SK-N-SH (cell line): ENCODE data around the gene EVI2A. TPM values are rescaled to one million over a fixed set of nuclear protein-coding genes. Genes with fewer than 3 reads are reported as not detected.

ENCODE experiments used
- CTCF ChIA-PET: fragments of 300-600, 350-600 bp; formaldehyde crosslinking; extraction: SDS; loops from one replicate; lab custom pipeline; 2021; lab: Yijun Ruan, JAX
- POLR2A ChIA-PET: fragments of 350-600 bp; sonication (Branson Sonifier 250); formaldehyde crosslinking; extraction: SDS; loops from one replicate; lab custom pipeline; 2020; ENCODE audit warnings: antibody characterized with exemption, inconsistent platforms; lab: Yijun Ruan, JAX
- DNase-seq: peaks from one replicate; pipeline ENCODE4 v3.0.0; 2012
- H2AFZ ChIP-seq: fragments of 200-600 bp; sonication (generic); 2 replicates; pipeline ENCODE4 v1.8.1; 2016; ENCODE audit warnings: antibody characterized with exemption, mild to moderate bottlenecking, low read depth
- H3F3A ChIP-seq: fragments of 200-600 bp; sonication (generic); replicated peaks from 2 replicates; pipeline ENCODE3; 2016; ENCODE audit warnings: antibody characterized with exemption, mild to moderate bottlenecking; ENCODE audit not compliant: insufficient read depth
- H3K27ac ChIP-seq, 2 experiments: fragments of 200-500 bp in 1 of 2; fragments of 200-600 bp in 1 of 2; sonication (Bioruptor generic) in 1 of 2; sonication (generic), shearing (Covaris generic) in 1 of 2; 2 replicates each; pipeline versions ENCODE4 v1.5.1 to v1.6.1; 2014 to 2016; ENCODE audit warnings: low read depth in 2 of 2, inconsistent platforms in 1 of 2, low read length in 1 of 2, mild to moderate bottlenecking in 1 of 2, mixed read lengths in 1 of 2
- H3K27me3 ChIP-seq: fragments of 200-600 bp; sonication (generic), shearing (Covaris generic); 2 replicates; pipeline ENCODE4 v1.6.1; 2016; ENCODE audit warnings: mixed run types; ENCODE audit not compliant: insufficient read depth
- H3K36me3 ChIP-seq, 2 experiments: fragments of 200-500 bp in 1 of 2; fragments of 200-600 bp in 1 of 2; sonication (Bioruptor generic) in 1 of 2; sonication (generic) in 1 of 2; replicated peaks in 1 of 2; 2 replicates each; pipeline versions ENCODE3 to v1.5.1; 2014 to 2016; ENCODE audit warnings: low read length in 1 of 2, mild to moderate bottlenecking in 1 of 2; ENCODE audit not compliant: insufficient read depth in 2 of 2, control insufficient read depth in 1 of 2
- H3K4me1 ChIP-seq, 2 experiments: fragments of 200-500 bp in 1 of 2; fragments of 200-600 bp in 1 of 2; sonication (Bioruptor generic) in 1 of 2; sonication (generic), shearing (Covaris generic) in 1 of 2; 2 replicates each; pipeline versions ENCODE4 v1.5.1 to v1.6.1; 2014 to 2016; ENCODE audit warnings: low read depth in 1 of 2, low read length in 1 of 2, mixed run types in 1 of 2; ENCODE audit not compliant: insufficient read depth in 2 of 2, control insufficient read depth in 1 of 2
- H3K4me2 ChIP-seq: fragments of 200-600 bp; sonication (generic), shearing (Covaris generic); 2 replicates; pipeline ENCODE4 v1.6.1; 2017; ENCODE audit warnings: mixed run types
- H3K4me3 ChIP-seq, 2 experiments: fragments of 200-500 bp in 1 of 2; fragments of 200-600 bp in 1 of 2; sonication (Bioruptor generic) in 1 of 2; sonication (generic), shearing (Covaris generic) in 1 of 2; 2 replicates each; pipeline versions ENCODE4 v1.5.1 to v1.8.1; 2014 to 2016; ENCODE audit warnings: low read depth in 2 of 2, inconsistent platforms in 1 of 2, low read length in 1 of 2, mild to moderate bottlenecking in 1 of 2, mixed read lengths in 1 of 2, moderate library complexity in 1 of 2
- H3K79me2 ChIP-seq: fragments of 200-600 bp; sonication (generic); 2 replicates; pipeline ENCODE4 v1.8.1; 2017; ENCODE audit warnings: mild to moderate bottlenecking; ENCODE audit not compliant: insufficient read depth
- H3K9ac ChIP-seq: fragments of 200-600 bp; sonication (generic); 2 replicates; pipeline ENCODE4 v1.6.1; 2017; ENCODE audit warnings: mixed run types
- H3K9me2 ChIP-seq: fragments of 200-600 bp; sonication (generic); 2 replicates; pipeline ENCODE4 v1.6.1; 2017; ENCODE audit warnings: mixed run types
- H3K9me3 ChIP-seq: fragments of 200-600 bp; sonication (generic); 2 replicates; pipeline ENCODE4 v1.6.1; 2017; ENCODE audit warnings: mixed run types, mild to moderate bottlenecking, moderate library complexity
- H4K20me1 ChIP-seq: fragments of 200-600 bp; sonication (generic); 2 replicates; pipeline ENCODE4 v1.6.1; 2017; ENCODE audit warnings: mild to moderate bottlenecking, mixed run types; ENCODE audit not compliant: insufficient read depth
- ELF1 ChIP-seq: IDR thresholded peaks from 2 replicates; pipeline ENCODE4 v1.4.0; 2012
- EP300 ChIP-seq, 2 experiments: IDR thresholded peaks; 2 replicates each; pipeline versions ENCODE4 v1.4.0 to v1.6.1; 2012; ENCODE audit warnings: borderline replicate concordance in 1 of 2, low read depth in 1 of 2, low read length in 1 of 2
- FOSL2 ChIP-seq: IDR thresholded peaks from 2 replicates; pipeline ENCODE4 v1.4.0; 2012; ENCODE audit warnings: low read depth, mild to moderate bottlenecking, moderate library complexity, borderline replicate concordance
- GABPA ChIP-seq: IDR thresholded peaks from 2 replicates; pipeline ENCODE4 v1.4.0; 2012; ENCODE audit warnings: low read depth, mild to moderate bottlenecking
- IRF3 ChIP-seq: fragments of 150-350 bp; IDR thresholded peaks from 2 replicates; pipeline ENCODE4 v1.6.1; 2016; ENCODE audit warnings: mild to moderate bottlenecking, low read depth, low read length
- MEF2A ChIP-seq: IDR thresholded peaks from 2 replicates; pipeline ENCODE4 v1.4.0; 2012; ENCODE audit warnings: low read depth, borderline replicate concordance
- NFIC ChIP-seq: IDR thresholded peaks from 2 replicates; pipeline ENCODE4 v1.4.0; 2012; ENCODE audit warnings: borderline replicate concordance
- NRF1 ChIP-seq: IDR thresholded peaks from 2 replicates; pipeline ENCODE4 v1.6.1; 2012; ENCODE audit warnings: low read depth, mild to moderate bottlenecking, low read length
- PBX3 ChIP-seq: IDR thresholded peaks from 2 replicates; pipeline ENCODE4; 2012
- POLR2AphosphoS5 ChIP-seq: IDR thresholded peaks from 2 replicates; pipeline ENCODE4 v1.6.1; 2012; ENCODE audit warnings: low read depth, low read length
- RAD21 ChIP-seq: IDR thresholded peaks from 2 replicates; pipeline ENCODE4 v1.6.1; 2012; ENCODE audit warnings: mild to moderate bottlenecking, low read length
- RCOR1 ChIP-seq: fragments of 150-350 bp; IDR thresholded peaks from 2 replicates; pipeline ENCODE4 v1.6.1; 2017; ENCODE audit warnings: antibody characterized with exemption, low read length
- REST ChIP-seq: IDR thresholded peaks from 2 replicates; pipeline ENCODE4 v1.6.1; 2012; ENCODE audit warnings: mild to moderate bottlenecking, low read depth, low read length, moderate library complexity
- SMC3 ChIP-seq: IDR thresholded peaks from 2 replicates; pipeline ENCODE4 v1.6.1; 2012; ENCODE audit warnings: low read depth, low read length, improper control_type of control experiment
- TAF1 ChIP-seq: IDR thresholded peaks from 2 replicates; pipeline ENCODE4 v1.6.1; 2012; ENCODE audit warnings: low read depth, mild to moderate bottlenecking, low read length, moderate library complexity, borderline replicate concordance
- TEAD4 ChIP-seq: IDR thresholded peaks from 2 replicates; pipeline ENCODE4 v1.4.0; 2012; ENCODE audit warnings: mild to moderate bottlenecking, borderline replicate concordance; ENCODE audit not compliant: insufficient read depth
- USF1 ChIP-seq: IDR thresholded peaks from 2 replicates; pipeline ENCODE4 v1.4.0; 2012; ENCODE audit warnings: low read depth, borderline replicate concordance
- YY1 ChIP-seq: IDR thresholded peaks from 2 replicates; pipeline ENCODE4 v1.4.0; 2012; ENCODE audit warnings: low read depth, mild to moderate bottlenecking
- WGBS: methylation state at CpG from one replicate; pipeline ENCODE4 v1.1.6; 2017; ENCODE audit warnings: low lambda C conversion rate; 5-methylcytosine and 5-hydroxymethylcytosine counted together
- polyA plus RNA-seq, 3 experiments: library from polyadenylated mRNA; depleted of rRNA; stranded (reverse); fragments of >200 nt; gene quantifications; 2 replicates each; pipeline ENCODE4 v1.2.3, GENCODE V29; 2012

The EVI2A gene
- polyA plus RNA-seq, 1 of the 3 experiments (the other 2 are of a cell fraction), result 1.3 TPM

- Histone ChIP-seq H3K27me3 (no peaks in the 10 kb centered on the region), H3K79me2 (0 out of 2 replicates have a peak, but pooled peaks cover 2% of the 10 kb centered on the region), H3K36me3 (peaks cover 0 to 12% of the 10 kb centered on the region in 2 experiments), H3K4me2 (no peak overlapping the region), H3K27ac (no peak overlapping the region), H3K9me3 (no peaks in the 10 kb centered on the region; the same call in 1 of the 2 replicates), H3K4me1 (peaks cover 0 to 3% of the 10 kb centered on the region in 2 experiments; a peak in 1 of 4 replicates), H2AFZ (no peak overlapping the region)
- no peak for DNase-seq
- 100% methylated on average over 3 of the region's 3 CpGs for WGBS
- no peak for TF ChIP-seq RAD21
- TF ChIP-seq YY1, result no peak
- no peak for TF ChIP-seq IRF3
- no peak for TF ChIP-seq MEF2A
- no peak for TF ChIP-seq PBX3
- TF ChIP-seq USF1, result no peak
- TF ChIP-seq RCOR1, result no peak
- no peak for TF ChIP-seq TEAD4
- TF ChIP-seq NFIC, result no peak
- no peak for TF ChIP-seq POLR2AphosphoS5
- TF ChIP-seq TAF1, result no peak
- TF ChIP-seq ELF1, result no peak
- no peak for TF ChIP-seq GABPA
- no peak for TF ChIP-seq SMC3
- TF ChIP-seq, all 33 proteins: peak for 0
- H3K4me3 ChIP-seq, result no peak overlapping the region
- no peak overlapping the region for H3K9ac ChIP-seq
- H3F3A ChIP-seq, result peaks cover 16% of the 10 kb centered on the region
- ChIA-PET CTCF (interaction anchor here (0.7 kb wide), 1 partner anchor 17 kb away, joined by 4 read pairs; no protein-coding TSS in a partner anchor), POLR2A (no interaction called here)
- no peaks in the 10 kb centered on the region for H3K9me2 ChIP-seq
- no peaks in the 10 kb centered on the region for H4K20me1 ChIP-seq
These were observed 9.9 kb downstream of the EVI2A start for GRCh38 chr17:31311526-31311925.

GRCh38 chr17:31310886-31311285 is 10.5 kb downstream of the EVI2A start:
- H4K20me1 ChIP-seq, result no peaks in the 10 kb centered on the region
- peaks cover 0 to 12% of the 10 kb centered on the region in 2 experiments for H3K36me3 ChIP-seq
- DNase-seq, result no peak
- H3K4me2 ChIP-seq, result no peak overlapping the region
- POLR2A ChIA-PET, result no interaction called here
- no peaks in the 10 kb centered on the region; the same call in 1 of the 2 replicates for H3K9me3 ChIP-seq
- H3K4me1 ChIP-seq, result peaks cover 0 to 3% of the 10 kb centered on the region in 2 experiments; a peak in 1 of 4 replicates
- H3K27me3 ChIP-seq, result no peaks in the 10 kb centered on the region
- 88% methylated on average over 7 of the region's 7 CpGs for WGBS
- H3K9ac ChIP-seq, result no peak overlapping the region
- no peaks in the 10 kb centered on the region for H3K9me2 ChIP-seq
- H2AFZ ChIP-seq, result no peak overlapping the region
- TF ChIP-seq YY1, result no peak
- TF ChIP-seq FOSL2, result no peak
- no peak for TF ChIP-seq NRF1
- no peak for TF ChIP-seq EP300 (IDR thresholded peaks at IDR 0.05; ENCODE audit: borderline replicate concordance in 1 of 2, low read depth in 1 of 2, low read length in 1 of 2)
- no peak for TF ChIP-seq REST
- TF ChIP-seq MEF2A, result no peak
- H3K79me2 ChIP-seq, result 0 out of 2 replicates have a peak, but pooled peaks cover 2% of the 10 kb centered on the region
- H3K27ac ChIP-seq, result no peak overlapping the region
- peaks cover 16% of the 10 kb centered on the region for H3F3A ChIP-seq
- no peak overlapping the region for H3K4me3 ChIP-seq
- CTCF ChIA-PET, result interaction anchor here (0.7 kb wide), 1 partner anchor 16 kb away, joined by 4 read pairs; no protein-coding TSS in a partner anchor
